HL-60/S4 treated with phorbol 12-myristate 13-acetate at 8.2 ng/mL for 4 days and 3 days (cell line): Measurements from ENCODE around the gene ERAL1.
"Not testable (repeated sequence)": the region's sequence is repeated elsewhere in the genome, so short reads cannot be mapped to it uniquely, and the experiment has no call there.

ENCODE experiments used
- in situ Hi-C: fragments of 300-500 bp; cut with MboI; formaldehyde crosslinking; loops from 2 replicates; pipeline ENCODE4 v1.15.0; 2022; ENCODE audit warnings: low sequenced_read_pairs

The ERAL1 gene

DNA sequence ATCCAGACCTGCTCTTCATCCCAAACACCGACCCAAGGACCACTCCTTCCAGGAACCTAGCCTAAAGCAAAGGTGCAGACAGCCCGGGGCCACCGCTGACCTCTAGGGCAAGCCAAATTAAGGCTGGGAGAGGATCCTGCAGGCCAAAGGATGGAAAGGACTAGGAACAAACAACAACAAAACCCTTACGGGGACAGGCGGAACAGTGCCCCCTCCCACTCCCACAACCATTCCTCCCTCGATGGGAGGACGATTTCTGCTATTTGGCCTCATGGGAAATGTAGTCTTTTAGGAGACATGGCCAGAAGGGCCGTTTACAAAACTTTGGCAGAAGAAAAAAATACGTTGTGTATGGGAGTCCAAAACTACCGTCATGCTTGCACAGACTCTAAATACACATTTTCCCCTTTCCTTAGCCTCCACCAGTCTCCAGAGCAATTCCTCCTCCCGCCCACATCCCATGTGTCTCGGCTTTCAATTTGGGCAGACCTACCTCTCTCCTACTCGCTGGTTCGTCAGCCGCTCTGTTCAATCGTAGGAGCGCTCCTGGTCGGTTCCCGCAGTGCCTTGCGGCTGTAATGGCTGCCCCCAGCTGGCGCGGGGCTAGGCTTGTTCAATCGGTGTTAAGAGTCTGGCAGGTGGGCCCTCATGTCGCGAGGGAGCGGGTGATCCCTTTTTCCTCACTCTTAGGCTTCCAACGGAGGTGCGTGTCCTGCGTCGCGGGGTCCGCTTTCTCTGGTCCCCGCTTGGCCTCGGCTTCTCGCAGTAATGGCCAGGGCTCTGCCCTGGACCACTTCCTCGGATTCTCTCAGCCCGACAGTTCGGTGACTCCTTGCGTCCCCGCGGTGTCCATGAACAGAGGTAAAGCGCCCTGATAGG is at the start of gene ERAL1:
Gene ERAL1 (plus strand): TSS at position 560 of the 879 bp plus-strand sequence. CDS start 19 bp downstream, at position 579.
- in situ Hi-C loops = no loop called here

DNA sequence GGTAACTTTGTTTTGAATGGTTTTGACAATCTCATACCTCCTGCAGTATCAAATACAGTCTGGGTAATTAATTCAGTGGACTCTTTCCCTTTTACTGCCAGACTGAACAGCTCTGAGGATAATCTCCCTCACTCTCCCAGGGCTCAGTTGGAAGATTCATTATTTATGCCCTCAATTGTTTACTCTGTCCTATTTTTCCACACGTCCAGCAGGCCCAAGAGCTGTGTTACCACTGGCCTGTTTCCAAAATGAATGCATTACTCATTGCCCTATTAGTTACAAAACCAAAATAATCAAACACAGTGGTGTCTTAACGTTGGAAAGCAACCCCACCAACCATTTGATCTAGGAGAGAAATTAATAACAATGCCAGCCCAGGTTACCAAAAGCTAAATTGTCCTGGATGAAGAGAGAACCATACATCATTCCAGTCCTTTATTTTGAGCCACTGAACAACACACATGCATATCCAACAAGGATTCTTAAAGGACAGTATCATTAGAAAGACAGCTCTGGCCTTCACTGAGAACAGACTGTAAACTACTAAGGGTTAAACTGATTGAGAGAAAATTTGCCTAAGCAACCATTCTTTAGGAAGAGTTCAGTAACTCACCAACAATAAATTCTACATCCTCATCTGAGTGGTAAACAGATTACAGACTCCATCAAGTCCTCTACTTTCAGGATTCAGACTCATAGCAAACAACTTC is 46.7 kb upstream of the ERAL1 start:
- in situ Hi-C loops = no loop called here

DNA sequence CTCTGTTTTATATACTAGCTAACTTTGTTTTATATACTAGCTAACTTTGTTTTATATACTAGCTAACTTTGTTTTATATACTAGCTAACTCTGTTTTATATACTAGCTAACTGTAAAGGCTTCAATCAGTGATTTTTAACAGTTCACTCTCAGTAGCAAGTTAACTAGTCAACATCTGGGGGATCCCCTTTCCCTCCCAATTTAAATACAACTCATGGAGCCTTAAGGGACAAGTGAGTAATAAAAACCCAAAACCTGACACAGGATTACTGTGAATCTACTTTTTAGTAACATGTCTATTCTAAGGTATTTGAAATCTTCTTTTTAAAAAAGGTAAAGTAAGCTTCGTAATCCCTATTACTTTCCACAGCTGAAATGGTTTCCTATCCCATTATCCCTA is 44.4 kb upstream of the ERAL1 start:
- in situ Hi-C loops = no loop called here

DNA sequence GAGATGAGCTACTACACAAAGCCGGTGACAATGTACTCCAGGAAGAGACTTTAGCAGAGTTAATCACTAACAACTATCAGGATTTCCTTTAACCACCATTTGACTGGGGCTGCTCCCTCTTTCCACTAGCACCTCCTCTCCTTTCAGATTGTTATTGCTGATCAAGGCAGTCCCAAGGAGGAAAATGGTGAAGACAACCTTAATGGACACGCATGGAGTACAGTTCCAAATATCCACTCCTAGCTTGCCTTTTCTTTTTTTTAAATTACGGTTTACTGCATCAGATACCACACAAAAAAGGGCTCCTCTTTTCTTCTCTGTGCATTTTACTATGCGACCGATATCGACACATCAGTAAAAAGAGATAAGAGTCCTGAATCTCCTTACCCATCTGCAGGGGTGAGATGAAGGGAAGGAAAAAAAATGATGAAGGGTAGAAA is 43.1 kb upstream of the ERAL1 start:
- in situ Hi-C loops = no loop called here

DNA sequence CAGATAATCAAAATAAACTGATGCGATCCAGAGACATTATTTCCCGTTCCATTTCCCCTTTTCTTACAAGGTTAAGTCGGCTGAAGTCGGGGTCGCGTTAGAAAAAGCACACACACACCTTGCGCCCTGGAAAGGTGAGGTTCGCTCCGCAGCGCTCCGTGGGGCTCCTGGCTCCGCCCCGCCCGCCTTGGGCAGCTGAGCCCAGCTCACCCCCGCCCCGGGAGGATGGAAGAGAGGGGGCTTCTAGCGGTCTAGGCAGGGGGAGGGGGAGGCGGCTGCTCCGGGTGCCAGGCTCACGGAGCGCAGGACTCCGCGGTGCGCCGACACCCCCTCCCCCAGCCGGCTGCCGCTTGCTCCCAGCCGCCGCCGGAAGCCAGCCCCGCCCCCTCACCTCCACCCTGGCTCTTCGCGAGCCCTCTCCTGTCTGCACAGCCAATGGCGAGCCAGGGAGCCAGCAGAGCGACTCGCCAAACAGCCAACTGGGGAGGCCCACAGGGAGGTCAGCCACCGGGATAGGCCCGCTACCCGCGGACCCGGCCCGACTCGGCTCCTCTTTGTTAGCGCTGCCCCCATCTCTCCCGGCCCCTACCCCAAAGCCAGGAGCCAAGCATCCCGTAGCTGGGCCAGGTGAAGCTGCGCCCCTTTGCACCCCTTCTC is 42.6 kb upstream of the ERAL1 start:
- in situ Hi-C loops = no loop called here

DNA sequence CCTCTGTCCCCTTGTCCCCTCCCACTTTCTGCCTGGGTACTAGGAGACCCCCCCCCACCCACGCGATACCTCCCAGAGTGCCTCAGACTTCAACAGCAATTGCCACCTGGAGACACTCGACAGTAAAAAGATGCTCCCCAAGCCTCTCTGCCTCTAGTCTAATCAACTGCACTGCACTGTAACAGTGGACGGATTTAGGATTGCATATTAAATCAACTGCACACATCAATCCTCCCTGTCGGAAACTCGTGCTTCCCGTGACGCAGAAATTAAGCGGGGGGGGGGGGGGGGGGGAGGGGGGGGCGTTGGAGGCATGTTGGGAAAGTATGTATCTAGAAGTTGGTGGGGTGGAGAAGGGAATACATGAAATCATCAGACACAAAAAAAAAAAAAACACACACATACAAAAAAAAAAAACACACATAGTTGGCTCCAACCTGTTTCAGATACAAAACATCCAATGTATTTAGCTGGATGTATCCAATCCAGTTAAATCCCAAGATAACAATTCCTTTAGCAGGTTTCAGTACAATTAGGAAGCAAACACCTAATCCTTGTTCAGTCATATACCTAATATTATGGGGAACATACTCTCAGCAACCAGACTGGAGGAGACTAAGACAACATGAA is 42.0 kb upstream of the ERAL1 start:
- in situ Hi-C loops = no loop called here

DNA sequence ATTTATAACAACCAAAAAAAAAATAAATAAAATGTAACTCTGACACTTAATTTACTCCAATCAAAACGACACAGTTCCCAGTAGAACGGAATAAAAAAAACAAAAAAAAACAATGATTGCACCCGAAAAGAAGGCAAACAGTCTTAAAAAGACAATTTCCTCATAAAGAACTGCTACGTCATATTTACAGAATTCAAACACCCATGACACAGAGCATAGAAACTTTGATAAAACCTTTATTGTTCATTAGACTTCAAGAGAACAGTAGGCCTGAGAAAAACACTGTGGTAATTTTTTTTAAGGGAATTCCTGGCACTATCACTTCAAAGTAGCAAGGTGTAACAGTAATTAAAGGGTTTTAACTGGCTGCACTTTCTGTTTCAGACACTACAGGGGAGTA is 38.3 kb upstream of the ERAL1 start:
- in situ Hi-C loops = no loop called here

DNA sequence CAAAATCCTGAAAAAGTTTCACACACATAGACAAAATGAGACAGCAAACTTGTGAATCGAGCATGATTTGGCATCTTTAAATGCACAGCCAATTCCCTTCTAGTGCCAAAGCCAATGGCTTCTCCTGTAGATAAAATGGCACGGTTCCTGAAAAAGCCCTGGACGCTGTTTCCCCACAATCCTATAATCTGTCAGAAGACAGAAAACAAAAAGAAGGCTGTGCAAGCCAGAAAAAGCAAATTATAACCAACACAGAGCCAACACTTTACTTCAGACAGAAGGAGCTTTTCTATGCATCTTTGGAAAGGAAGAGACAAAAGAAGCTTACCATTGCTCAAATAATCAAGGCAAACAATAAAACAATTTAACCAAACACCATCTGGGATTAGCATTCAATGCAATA is 36.0 kb upstream of the ERAL1 start:
- in situ Hi-C loops = no loop called here

DNA sequence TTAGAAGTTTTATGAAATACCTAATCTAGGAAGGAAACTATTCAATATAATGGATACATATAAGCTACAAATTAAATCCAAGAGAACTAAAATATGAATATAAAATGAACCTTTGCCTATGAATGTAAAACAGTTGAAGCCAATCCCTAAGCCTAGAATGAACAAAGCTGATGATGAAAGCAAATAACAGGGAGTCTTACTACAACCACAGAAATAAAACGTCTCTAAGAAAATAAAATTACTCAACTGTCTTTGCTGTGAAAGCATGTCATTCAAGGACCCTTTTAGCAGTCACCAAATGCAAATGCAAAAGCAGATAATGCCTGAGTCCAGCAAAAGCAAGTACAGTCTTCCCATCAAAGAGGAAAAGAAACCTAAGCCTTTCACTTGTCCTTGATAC is 35.2 kb upstream of the ERAL1 start:
- in situ Hi-C loops = no loop called here

DNA sequence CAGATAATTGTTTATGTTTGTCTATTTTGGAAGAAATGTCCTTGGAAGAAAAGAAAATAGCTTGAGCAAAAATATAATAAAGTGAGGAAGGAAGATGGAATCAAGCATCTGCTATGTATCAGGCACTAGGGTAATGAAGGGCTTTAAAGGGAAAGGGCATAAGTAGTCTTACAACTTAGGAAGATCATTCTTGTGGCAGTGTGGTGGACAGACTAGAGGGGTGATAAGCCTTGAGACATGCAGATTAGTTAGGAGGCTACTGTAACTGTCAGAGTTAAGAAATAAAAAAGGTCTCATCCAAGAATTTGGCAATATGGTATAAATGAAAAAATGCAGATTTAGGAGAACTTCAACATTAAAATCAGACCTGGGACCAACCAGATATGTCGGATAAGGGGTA is 27.1 kb upstream of the ERAL1 start:
- in situ Hi-C loops = no loop called here

DNA sequence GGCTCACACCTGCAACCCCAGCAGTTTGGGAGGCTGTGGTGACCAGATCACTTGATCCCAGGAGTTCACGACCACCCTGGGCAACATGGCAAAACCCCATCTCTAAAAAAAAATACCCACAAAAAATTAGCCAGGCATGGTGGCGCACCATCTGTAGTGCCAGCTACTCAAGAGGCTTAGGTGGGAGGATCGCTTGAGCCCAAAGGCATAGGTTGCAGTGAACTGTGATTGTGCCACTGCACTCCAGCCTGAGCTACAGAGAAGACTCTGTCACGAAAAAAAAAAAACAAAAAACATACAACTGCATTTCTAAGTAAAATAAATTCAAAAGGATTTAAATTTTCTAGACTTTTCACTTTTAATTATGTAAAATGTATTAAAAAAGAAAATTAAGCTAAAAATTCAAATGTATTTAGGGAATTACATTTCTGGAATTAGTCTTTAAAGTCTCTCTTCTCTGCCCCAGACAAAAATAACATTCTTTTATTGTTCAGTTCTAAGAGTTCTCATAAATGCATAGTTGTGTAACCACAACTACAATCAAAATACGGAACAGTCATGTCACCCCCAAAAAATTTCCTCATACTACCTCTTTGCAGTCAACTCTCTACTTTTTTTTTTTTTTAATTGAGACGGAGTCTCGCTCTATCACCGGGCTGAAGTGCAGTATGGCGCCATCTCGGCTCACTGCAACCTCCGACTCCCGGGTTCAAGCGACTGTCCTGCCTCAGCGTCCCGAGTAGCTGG is 26.3 kb upstream of the ERAL1 start:
- in situ Hi-C loops = no loop called here

DNA sequence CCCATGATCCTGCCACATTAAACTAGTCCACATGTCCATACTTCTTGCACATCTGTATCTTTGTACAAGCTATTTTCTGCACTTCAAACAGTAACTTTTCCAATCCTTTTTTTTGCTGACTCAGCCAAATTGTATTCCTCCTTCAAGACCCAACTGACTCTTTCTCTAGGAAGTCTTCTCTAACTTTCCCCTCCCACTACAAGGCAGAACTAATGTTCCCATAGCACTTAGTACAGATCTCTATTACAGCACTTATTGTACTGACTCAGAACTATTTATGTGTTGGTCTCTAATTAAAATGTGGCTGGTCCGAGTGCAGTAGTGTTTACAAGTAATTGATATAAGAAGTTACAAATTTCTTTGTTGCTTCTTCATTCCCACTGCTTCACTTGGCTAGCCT is 20.4 kb upstream of the ERAL1 start:
- in situ Hi-C loops = no loop called here

DNA sequence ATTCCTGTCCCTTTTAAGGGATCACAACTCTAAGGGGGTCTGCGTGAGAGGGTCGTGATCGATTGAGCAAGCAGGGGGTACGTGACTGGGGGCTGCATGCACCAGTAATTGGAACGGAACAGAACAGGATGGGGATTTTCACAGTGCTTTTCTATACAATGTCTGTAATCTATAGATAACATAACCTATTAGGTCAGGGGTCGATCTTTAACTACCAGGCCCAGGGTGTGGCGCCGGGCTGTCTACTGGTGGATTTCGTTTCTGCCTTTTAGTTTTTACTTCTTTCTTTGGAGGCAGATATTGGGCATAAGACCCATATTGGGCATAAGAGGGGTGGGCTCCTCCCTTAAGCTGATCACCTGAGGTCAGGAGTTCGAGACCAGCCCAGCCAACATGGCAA is 18.3 kb upstream of the ERAL1 start:
- in situ Hi-C loops = not testable (repeated sequence)

DNA sequence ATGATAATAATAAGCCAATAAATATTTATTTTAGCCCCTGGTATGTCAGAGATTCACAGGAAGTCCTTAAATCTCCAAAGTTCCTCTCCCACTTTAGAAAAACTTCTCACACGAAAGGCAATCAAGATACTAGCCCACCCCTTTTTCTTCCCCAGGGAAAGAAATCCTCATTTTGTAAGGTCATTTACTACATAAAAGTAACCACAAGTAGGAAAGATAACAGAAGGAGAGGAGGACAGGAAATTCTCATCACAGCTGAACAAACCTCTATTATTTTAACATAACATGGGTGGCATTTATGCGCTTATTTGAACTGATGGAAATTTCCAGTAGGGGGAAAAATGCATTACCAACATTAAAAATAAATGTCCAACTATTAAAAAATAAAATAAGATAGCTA is 15.6 kb upstream of the ERAL1 start:
- in situ Hi-C loops = no loop called here

DNA sequence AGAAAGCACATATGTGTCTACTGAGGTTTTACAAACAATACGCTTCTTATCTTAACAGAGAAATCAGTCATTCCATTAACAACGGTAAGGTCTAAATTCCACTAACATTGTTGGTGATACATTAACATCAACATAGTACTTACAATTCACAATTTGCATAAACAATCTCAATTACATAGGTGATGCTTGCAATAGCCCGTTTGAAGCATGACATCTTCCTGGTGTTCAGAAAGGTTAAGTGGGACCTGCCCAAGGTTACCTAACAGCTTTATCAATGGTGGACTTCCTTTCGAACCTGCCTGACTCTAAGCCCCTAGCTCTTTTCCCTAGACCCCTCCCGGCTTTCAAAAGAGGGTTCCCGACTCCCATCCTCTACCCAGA is 12.9 kb upstream of the ERAL1 start:
- in situ Hi-C loops = no loop called here

DNA sequence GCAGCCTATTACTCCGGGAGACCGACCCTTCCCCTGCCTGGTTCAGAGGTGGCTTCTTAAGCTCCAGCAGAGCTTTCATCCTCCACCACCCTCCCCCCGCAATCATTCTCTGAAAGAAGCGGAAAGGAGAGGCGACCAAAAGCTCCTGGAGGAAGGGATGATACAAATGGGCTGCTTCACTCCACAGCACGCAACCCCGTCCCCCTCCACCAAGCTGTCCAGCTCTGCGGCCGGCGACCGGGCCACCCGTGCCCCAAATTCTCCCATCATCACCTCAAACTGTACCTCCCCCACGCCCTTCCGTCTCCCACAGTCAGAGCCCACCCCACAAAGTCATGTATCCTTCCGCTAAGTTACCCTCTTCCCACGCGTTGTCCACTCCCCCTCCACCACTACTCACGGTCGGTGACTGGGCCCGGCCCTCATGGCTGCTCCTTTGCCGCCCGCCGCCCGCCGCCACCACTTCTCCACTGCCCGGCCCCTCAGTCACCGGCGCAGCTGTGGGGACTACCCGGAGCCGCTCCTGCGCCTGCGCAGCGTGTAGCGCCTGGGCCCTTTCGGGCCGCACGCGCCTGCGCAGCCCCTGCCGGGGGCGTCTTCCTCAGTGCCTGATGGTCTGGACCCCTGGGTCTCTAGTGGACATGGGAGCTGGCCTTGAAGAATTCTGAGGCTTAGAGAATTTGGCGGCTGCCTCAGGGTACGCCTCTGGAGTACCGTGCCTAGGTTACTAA is 12.4 kb upstream of the ERAL1 start, which contains the start of gene FAM222B:
Gene FAM222B (minus strand): TSS at position 509 of the 731 bp plus-strand sequence. CDS start 76,123 bp downstream, outside the sequence.
- in situ Hi-C loops = no loop called here

DNA sequence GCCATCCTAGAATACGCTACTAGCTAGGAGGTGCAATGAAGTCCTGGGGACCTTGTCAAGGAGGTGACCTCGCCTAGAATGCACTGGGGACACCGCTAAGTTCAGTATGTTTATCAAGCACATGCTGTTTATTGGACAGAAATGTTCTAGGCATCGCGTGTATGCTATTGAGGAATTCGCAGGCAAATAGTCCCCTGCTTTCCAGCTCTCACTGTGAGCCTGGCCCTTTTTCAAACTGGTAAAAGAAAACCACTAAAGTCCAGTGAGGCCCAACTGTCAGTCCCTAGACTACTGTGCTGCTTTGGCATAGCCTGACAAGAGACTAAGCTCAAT is 11.0 kb upstream of the ERAL1 start:
- in situ Hi-C loops = no loop called here

DNA sequence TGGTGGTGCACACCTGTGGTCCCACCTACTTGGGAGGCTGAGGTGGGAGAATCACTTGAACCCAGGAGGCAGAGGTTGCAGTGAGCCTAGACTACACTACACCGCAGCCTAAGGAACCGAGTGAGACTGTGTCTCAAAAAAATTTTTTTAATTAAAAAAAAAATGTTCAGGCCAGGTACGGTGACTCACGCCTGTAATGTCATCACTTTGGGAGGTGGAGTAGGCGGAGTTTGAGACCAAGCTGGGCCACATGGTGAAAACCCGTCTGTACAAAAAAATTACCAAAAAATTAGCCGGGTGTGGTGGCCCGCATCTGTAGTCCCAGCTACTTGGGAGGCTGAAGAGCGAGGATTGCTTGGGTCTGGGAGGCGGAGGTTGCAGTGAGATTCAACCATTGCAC is 8.6 kb upstream of the ERAL1 start:
- in situ Hi-C loops = no loop called here

DNA sequence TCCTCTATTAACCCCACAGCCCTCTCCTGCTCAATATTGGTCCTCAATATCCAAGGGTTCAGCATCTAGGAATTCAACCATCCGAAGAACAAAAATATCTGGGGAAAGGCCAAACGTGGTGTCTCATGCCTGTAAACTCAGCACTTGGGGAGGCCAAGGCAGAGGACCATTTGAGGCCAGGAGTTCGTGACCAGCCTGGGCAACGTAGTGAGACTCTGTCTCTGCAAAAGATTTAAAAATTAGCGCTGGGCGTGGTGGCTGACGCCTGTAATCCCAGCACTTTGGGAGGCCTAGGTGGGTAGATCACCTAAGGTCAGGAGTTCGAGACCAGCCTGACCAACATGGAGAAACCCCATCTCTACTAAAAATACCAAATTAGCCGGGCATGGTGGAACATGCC is 8.1 kb upstream of the ERAL1 start:
- in situ Hi-C loops = not testable (repeated sequence)

DNA sequence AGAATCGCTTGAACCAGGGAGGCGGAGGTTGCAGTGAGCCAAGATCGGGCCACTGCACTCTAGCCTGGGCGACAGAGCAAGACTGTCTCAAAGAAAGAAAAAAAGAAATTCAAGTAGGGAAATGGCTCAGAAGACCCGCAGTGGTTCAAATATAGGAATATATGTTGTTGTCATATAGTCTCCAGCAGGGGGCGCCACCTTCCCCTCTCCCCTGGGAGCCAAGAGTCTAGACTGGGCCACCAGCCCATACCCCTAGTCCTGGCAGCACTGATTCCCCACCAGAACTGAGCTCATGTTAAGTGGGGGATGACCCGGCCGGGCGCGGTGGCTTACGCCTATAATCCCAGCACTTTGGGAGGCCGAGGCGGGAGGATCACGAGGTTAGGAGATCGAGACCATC is 6.1 kb upstream of the ERAL1 start:
- in situ Hi-C loops = not testable (repeated sequence)
